GM19099 (cell line): Measurements from ENCODE around the gene TMEM94.

Experiments
- POLR2A ChIP-seq: IDR thresholded peaks from 3 replicates; pipeline ENCODE4 v1.6.1; 2011; ENCODE audit warnings: low read depth; ENCODE audit not compliant: insufficient read length; ENCODE audit errors: extremely low read depth

The TMEM94 gene

DNA sequence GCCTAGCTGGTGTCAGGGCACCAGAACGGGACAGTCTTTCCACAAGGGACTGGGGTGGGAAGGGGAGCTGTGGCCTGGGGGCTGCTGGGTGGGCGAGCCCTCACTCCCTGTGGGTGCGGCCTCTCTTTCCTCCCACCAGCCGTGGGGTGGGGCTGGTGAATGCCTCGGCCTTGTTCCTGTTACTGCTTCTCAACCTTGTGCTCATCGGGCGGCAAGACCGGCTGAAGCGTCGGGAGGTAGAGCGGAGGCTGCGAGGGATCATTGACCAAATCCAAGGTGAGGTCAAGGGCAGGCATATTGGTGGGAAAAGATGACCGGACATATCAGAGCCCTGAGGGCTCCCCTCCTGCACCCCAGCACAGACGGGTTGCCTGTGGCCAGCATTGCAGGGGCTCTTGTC is 29.7 kb downstream of the TMEM94 start:
- TF ChIP-seq POLR2A: no peak

GRCh38 chr17:75486951-75487350 is 30.5 kb downstream of the TMEM94 start:
- no peak for TF ChIP-seq POLR2A

- TF ChIP-seq POLR2A: no peak
These were observed 31.1 kb downstream of the TMEM94 start for GRCh38 chr17:75487351-75488070.

DNA sequence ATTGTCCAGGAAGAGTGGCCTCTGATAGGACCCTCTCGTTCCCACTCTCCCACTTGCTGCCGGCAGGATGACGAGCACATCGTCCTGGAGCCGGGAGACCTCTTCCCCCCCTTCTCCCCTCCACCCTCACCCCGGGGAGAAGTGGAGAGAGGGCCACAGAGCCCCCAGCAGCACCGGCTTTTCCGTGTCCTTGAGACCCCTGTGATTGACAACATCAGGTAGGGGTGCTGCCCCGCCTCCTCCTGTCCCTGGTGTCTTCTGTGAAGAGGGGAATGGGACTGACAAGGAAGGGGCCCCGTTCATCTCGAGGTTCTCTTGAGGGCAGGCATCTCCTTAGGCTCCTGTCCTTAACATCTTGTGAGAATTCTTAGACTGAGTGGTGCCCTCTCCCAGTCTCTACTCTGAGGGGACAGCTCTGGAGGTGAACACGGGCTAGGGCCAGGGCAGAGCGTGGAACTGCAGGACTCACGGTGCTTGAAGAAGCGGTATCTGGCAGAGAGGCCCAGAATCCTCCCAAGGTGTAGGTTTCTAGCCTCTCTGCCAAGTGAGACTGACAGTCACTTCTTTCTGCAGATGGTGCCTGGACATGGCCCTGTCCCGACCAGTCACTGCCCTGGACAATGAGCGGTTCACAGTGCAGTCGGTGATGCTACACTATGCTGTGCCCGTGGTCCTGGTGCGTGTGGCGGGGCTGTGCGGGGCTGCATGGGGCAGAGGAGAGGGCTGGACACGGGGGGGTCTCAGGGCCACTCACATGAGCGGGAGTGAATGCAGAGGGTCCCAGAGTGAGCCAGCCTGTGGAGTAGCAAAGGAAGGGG is 32.5 kb downstream of the TMEM94 start:
- TF ChIP-seq POLR2A: no peak

DNA sequence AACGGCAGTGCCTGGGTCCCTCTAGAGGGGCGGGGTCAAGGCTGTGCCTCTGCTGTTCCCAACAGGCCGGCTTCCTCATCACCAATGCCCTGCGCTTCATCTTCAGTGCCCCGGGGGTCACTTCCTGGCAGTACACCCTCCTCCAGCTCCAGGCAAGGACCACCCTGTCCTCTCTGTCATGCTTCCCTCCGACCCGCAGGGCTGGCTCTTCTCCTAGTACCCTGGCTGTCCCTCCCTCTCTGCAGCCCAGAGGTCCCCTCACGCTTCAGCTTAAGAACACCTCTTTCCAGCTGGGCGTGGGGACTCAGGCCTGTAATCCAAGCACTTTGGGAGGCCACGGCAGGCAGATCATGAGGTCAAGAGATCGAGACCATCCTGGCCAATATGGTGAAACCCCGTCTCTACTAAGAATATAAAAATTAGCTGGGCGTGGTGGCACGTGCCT is 33.1 kb downstream of the TMEM94 start:
- TF ChIP-seq POLR2A: no peak

GRCh38 chr17:75490173-75490743 is 33.8 kb downstream of the TMEM94 start:
- TF ChIP-seq POLR2A: no peak

DNA sequence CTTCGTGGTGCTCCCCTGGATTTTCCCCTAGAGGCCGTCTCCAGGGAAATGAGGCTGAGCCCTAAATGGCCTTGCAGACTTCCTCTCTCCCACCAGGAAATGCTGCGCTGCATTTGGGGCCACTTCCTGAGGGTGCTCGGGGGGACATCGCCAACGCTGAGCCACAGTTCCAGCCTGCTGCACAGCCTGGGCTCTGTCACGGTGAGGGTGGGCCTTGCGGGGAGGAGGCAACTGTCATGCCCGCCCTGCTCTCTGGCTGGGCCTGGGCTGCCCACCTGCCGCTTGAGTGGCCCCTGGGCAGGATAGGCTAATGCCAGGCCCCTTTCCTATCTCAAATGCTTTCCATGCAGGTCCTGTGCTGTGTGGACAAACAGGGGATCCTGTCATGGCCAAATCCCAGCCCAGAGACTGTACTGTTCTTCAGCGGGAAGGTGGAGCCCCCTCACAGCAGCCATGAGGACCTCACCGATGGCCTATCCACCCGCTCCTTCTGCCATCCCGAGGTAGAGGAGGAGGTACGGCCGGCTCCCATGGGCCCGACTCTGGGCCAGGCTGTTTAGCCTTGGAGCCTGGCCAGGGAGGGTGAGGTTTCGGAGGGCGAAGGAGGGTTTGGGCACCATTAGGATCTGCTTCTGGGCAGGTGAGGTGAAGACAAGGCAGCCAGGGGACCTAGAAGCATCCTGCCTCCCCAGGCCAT is 34.7 kb downstream of the TMEM94 start:
- TF ChIP-seq POLR2A: no peak

- no peak for TF ChIP-seq POLR2A
These were observed 35.2 kb downstream of the TMEM94 start for GRCh38 chr17:75491680-75492079.

- TF ChIP-seq POLR2A: no peak
These were observed 36.2 kb downstream of the TMEM94 start for GRCh38 chr17:75492555-75493168.

DNA sequence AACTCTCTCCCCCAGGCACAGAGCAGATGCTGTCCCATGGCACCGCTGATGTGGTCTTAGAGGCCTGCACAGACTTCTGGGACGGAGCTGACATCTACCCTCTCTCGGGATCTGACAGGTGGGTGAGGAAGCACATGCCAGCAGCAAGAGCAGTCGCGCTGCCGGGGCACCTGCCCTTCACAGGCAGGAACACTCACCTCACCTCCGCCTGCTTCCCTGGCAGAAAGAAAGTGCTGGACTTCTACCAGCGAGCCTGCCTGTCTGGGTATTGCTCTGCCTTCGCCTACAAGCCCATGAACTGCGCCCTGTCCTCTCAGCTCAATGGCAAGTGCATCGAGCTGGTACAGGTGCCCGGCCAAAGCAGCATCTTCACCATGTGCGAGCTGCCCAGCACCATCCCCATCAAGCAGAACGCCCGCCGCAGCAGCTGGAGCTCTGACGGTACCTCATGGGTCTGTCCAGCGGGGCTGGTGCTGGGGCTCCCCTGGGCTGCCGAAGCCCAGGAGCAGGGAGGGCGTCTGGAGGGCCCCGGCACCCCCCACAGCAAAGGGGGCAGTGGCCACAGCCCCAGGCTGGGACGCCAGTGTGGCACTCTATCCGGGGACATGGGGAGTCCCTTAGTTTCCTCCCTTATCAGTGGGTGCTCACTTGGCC is 37.2 kb downstream of the TMEM94 start:
- no peak for TF ChIP-seq POLR2A

DNA sequence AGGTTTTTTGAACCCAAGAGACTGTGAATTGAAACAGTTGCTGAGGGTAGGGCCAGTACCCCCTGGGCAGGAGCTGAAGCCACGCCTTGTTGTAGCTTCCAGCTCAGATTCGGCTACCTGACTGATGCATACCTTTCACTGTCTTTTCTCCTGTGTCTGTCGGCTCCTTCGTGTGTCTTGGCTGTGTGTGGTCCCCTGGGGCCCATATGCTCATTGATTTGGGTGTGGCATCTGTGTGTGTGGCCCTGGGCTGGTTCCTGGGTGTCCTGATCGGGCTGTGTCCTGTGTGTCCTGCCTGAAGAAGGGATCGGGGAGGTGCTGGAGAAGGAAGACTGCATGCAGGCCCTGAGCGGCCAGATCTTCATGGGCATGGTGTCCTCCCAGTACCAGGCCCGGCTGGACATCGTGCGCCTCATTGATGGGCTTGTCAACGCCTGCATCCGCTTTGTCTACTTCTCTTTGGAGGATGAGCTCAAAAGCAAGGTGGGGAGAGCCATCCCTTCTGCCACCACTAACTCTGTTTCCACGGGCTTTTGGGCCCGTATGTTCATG is 38.0 kb downstream of the TMEM94 start:
- no peak for TF ChIP-seq POLR2A

DNA sequence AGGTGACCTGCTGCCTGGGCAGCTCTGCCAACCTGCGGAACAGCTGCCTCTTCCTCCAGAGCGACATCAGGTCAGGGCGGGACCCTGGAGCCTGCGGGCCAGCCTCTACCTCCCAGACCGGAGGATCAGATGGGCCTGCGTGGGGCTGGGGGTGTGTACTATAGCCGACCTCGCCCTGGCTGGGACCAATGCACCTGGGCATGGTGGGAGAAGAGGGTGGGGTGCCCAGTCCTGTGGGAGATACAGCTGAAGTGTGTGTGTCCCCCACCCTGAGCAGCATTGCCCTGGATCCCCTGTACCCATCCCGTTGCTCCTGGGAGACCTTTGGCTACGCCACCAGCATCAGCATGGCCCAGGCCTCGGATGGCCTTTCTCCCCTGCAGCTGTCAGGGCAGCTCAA is 39.6 kb downstream of the TMEM94 start:
- TF ChIP-seq POLR2A: no peak

DNA sequence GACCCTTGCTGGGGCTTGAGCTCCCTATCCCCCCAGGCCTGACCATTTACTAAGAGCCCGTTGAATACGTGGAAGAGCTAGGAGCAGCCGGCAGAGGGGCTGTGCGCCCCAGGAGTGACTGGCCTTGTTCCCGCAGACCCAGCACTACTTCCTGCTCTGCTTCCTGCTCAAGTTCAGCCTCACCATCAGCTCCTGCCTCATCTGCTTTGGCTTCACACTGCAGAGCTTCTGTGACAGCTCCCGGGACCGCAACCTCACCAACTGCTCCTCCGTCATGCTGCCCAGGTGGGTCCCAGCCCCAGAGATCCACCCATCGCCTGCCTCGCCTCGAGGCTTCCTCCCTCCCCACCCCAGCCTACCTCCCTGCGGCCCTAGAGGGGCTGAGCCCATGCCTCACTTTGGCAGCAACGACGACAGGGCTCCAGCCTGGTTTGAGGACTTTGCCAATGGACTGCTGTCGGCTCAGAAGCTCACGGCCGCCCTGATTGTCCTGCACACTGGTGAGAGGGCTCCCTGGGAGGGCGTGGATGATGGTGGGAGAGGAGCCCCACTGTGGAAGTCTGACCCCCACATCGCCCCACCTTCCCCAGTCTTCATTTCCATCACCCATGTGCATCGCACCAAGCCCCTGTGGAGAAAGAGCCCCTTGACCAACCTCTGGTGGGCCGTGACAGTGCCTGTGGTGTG is 41.7 kb downstream of the TMEM94 start:
- no peak for TF ChIP-seq POLR2A
